Mesenchymal stem cell (in vitro differentiated cells and primary cell): ENCODE data around the gene PPP1R3E.

Experiments used
- DNase-seq: peaks from one replicate; pipeline ENCODE4 v3.0.0-alpha.2; 2013
- H2AFZ ChIP-seq: one replicate; pipeline ENCODE4 v1.6.1; 2013; ENCODE audit warnings: low read depth, mild to moderate bottlenecking, control low read depth, inconsistent platforms, low read length, moderate library complexity
- H2AK5ac ChIP-seq: 2 replicates; pipeline ENCODE4 v1.6.1; 2013; ENCODE audit warnings: low read length, moderate library complexity, mild to moderate bottlenecking, inconsistent platforms; ENCODE audit not compliant: severe bottlenecking
- H2BK120ac ChIP-seq: one replicate; pipeline ENCODE4 v1.6.1; 2013; ENCODE audit warnings: low read depth, mild to moderate bottlenecking, inconsistent platforms, low read length, moderate library complexity
- H2BK12ac ChIP-seq, 2 experiments: one replicate each; pipeline ENCODE4 v1.6.1; 2013; ENCODE audit warnings: inconsistent platforms in 2 of 2, low read length in 2 of 2, mild to moderate bottlenecking in 2 of 2, moderate library complexity in 2 of 2, control low read depth in 1 of 2
- H2BK15ac ChIP-seq: one replicate; pipeline ENCODE4 v1.6.1; 2013; ENCODE audit warnings: mild to moderate bottlenecking, low read depth, inconsistent platforms; ENCODE audit not compliant: poor library complexity, severe bottlenecking
- H2BK5ac ChIP-seq: 2 replicates; pipeline ENCODE4 v1.6.1; 2013; ENCODE audit warnings: low read depth, mild to moderate bottlenecking, low read length, control low read depth, inconsistent platforms; ENCODE audit not compliant: poor library complexity, severe bottlenecking
- H3K14ac ChIP-seq, 2 experiments: one replicate each; pipeline ENCODE4 v1.6.1; 2013; ENCODE audit warnings: inconsistent platforms in 2 of 2, low read length in 2 of 2, control low read depth in 1 of 2, mild to moderate bottlenecking in 1 of 2, moderate library complexity in 1 of 2
- H3K18ac ChIP-seq, 2 experiments: one replicate each; pipeline ENCODE4 v1.6.1; 2013; ENCODE audit warnings: inconsistent platforms in 2 of 2, low read length in 2 of 2, control low read depth in 1 of 2, low read depth in 1 of 2, mild to moderate bottlenecking in 1 of 2
- H3K23ac ChIP-seq, 2 experiments: one replicate each; pipeline ENCODE4 v1.6.1; 2013; ENCODE audit warnings: inconsistent platforms in 2 of 2, low read length in 2 of 2, mild to moderate bottlenecking in 2 of 2, moderate library complexity in 2 of 2, control low read depth in 1 of 2
- H3K27ac ChIP-seq: 2 replicates; pipeline ENCODE4 v1.5.1; 2013; ENCODE audit warnings: mild to moderate bottlenecking, moderate library complexity, low read length, control low read depth, inconsistent platforms; ENCODE audit not compliant: poor library complexity, severe bottlenecking
- H3K27me3 ChIP-seq, 2 experiments: 2 replicates each; pipeline versions ENCODE4 v1.6.1 to v1.7.0; 2013; ENCODE audit warnings: low read length in 2 of 2, mild to moderate bottlenecking in 2 of 2, moderate library complexity in 2 of 2, control low read depth in 1 of 2, inconsistent platforms in 1 of 2; ENCODE audit not compliant: control insufficient read depth in 1 of 2, insufficient read depth in 1 of 2
- H3K36me3 ChIP-seq, 2 experiments: 2 replicates each; pipeline versions ENCODE4 v1.6.1 to v1.7.0; 2013; ENCODE audit warnings: low read length in 2 of 2, control low read depth in 1 of 2, inconsistent platforms in 1 of 2, low read depth in 1 of 2, mild to moderate bottlenecking in 1 of 2; ENCODE audit not compliant: insufficient read depth in 2 of 2, control insufficient read depth in 1 of 2
- H3K4ac ChIP-seq, 2 experiments: one replicate each; pipeline ENCODE4 v1.6.1; 2013; ENCODE audit warnings: inconsistent platforms in 2 of 2, low read length in 2 of 2, mild to moderate bottlenecking in 2 of 2, moderate library complexity in 2 of 2, control low read depth in 1 of 2, low read depth in 1 of 2
- H3K4me1 ChIP-seq: 2 replicates; pipeline ENCODE4 v1.6.1; 2013; ENCODE audit warnings: low read depth, low read length, control low read depth; ENCODE audit not compliant: control insufficient read depth, insufficient read depth
- H3K4me2 ChIP-seq: 2 replicates; pipeline ENCODE4 v1.6.1; 2013; ENCODE audit warnings: low read length, mild to moderate bottlenecking, inconsistent platforms; ENCODE audit not compliant: poor library complexity, severe bottlenecking
- H3K4me3 ChIP-seq, 2 experiments: 2 replicates each; pipeline versions ENCODE4 v1.5.1 to v1.7.0; 2013; ENCODE audit warnings: low read length in 2 of 2, mild to moderate bottlenecking in 2 of 2, control low read depth in 1 of 2, low read depth in 1 of 2; ENCODE audit not compliant: insufficient read depth in 1 of 2
- H3K79me1 ChIP-seq: replicated peaks from 2 replicates; pipeline ENCODE4 v1.6.1; 2013; ENCODE audit warnings: mild to moderate bottlenecking, control low read depth, low read length, inconsistent platforms; ENCODE audit not compliant: poor library complexity, severe bottlenecking
- H3K9ac ChIP-seq: 2 replicates; pipeline ENCODE4 v1.7.0; 2013; ENCODE audit warnings: mild to moderate bottlenecking, low read length, moderate library complexity
- H3K9me3 ChIP-seq: 2 replicates; pipeline ENCODE4 v1.7.0; 2013; ENCODE audit warnings: mild to moderate bottlenecking, low read length; ENCODE audit not compliant: control insufficient read depth
- H4K8ac ChIP-seq: one replicate; pipeline ENCODE4 v1.6.1; 2013; ENCODE audit warnings: inconsistent platforms, mild to moderate bottlenecking, low read length, moderate library complexity
- H4K91ac ChIP-seq: one replicate; pipeline ENCODE4 v1.6.1; 2013; ENCODE audit warnings: mild to moderate bottlenecking, low read length, inconsistent platforms
- WGBS: methylation state at CpG from one replicate; pipeline ENCODE4 v1.1.7; 2013; ENCODE audit warnings: mixed read lengths; 5-methylcytosine and 5-hydroxymethylcytosine counted together

PPP1R3E gene

GRCh38 chr14:23348297-23348655, 45.6 kb upstream of the PPP1R3E start:
- peaks cover 0 to 32% of the 10 kb centered on the region in 2 experiments for H3K36me3 ChIP-seq
- 93% methylated on average over 5 of the region's 6 CpGs for WGBS
- H3K14ac ChIP-seq = no peak overlapping the region

GRCh38 chr14:23347406-23348296, 45.0 kb upstream of the PPP1R3E start:
- Histone ChIP-seq H3K4me1 (peaks cover 9% of the 10 kb centered on the region), H3K23ac (no peak overlapping the region), H4K91ac (no peak overlapping the region), H3K4me3 (no peak overlapping the region), H4K8ac (no peak overlapping the region), H2BK12ac (no peak overlapping the region), H2BK5ac (no peak overlapping the region), H2AK5ac (no peak overlapping the region), H3K9ac (no peak overlapping the region), H3K27ac (no peak overlapping the region), H3K4ac (no peak overlapping the region), H3K9me3 (no peaks in the 10 kb centered on the region), H3K79me1 (peaks cover 5% of the 10 kb centered on the region), H2BK15ac (no peak overlapping the region), H3K14ac (no peak overlapping the region), H3K27me3 (peaks cover 0 to 11% of the 10 kb centered on the region in 2 experiments), H3K36me3 (peaks cover 0 to 32% of the 10 kb centered on the region in 2 experiments), H3K18ac (no peak overlapping the region), H3K4me2 (no peak overlapping the region), H2BK120ac (no peak overlapping the region), H2AFZ (no peak overlapping the region)
- DNase-seq = no peak
- 98% methylated on average over 18 of the region's 19 CpGs for WGBS

More at GRCh38 chr14:23348297-23348655, 45.6 kb upstream of the PPP1R3E start:
- Histone ChIP-seq H2AK5ac (no peak overlapping the region), H2BK15ac (no peak overlapping the region), H3K27me3 (peaks cover 0 to 8% of the 10 kb centered on the region in 2 experiments), H3K4ac (no peak overlapping the region), H2BK120ac (no peak overlapping the region), H3K4me3 (no peak overlapping the region), H3K9ac (no peak overlapping the region), H4K91ac (no peak overlapping the region), H3K27ac (no peak overlapping the region), H2BK5ac (no peak overlapping the region), H3K9me3 (no peaks in the 10 kb centered on the region), H3K18ac (no peak overlapping the region), H4K8ac (no peak overlapping the region), H3K23ac (no peak overlapping the region), H2AFZ (no peak overlapping the region), H2BK12ac (no peak overlapping the region), H3K4me1 (peaks cover 9% of the 10 kb centered on the region), H3K79me1 (peaks cover 5% of the 10 kb centered on the region), H3K4me2 (no peak overlapping the region)
- no peak for DNase-seq

GRCh38 chr14:23346693-23347405, 44.2 kb upstream of the PPP1R3E start:
- Histone ChIP-seq H3K4me2 (no peak overlapping the region), H3K27ac (no peak overlapping the region), H3K9me3 (no peaks in the 10 kb centered on the region), H3K27me3 (peaks cover 3 to 9% of the 10 kb centered on the region in 2 experiments), H2AK5ac (no peak overlapping the region), H3K36me3 (peaks cover 0 to 32% of the 10 kb centered on the region in 2 experiments), H3K18ac (no peak overlapping the region), H3K23ac (no peak overlapping the region), H2BK12ac (no peak overlapping the region), H2BK5ac (no peak overlapping the region), H3K9ac (no peak overlapping the region), H3K14ac (no peak overlapping the region), H2BK15ac (no peak overlapping the region), H3K4ac (no peak overlapping the region), H3K4me3 (no peak overlapping the region), H4K8ac (no peak overlapping the region), H4K91ac (no peak overlapping the region), H2AFZ (no peak overlapping the region), H2BK120ac (no peak overlapping the region), H3K79me1 (peaks cover 1% of the 10 kb centered on the region), H3K4me1 (peaks cover 4% of the 10 kb centered on the region)
- DNase-seq = no peak
- 77% methylated on average over 27 of the region's 27 CpGs for WGBS

- Histone ChIP-seq H3K4me1 (no peaks in the 10 kb centered on the region), H3K4me2 (no peak overlapping the region), H3K27ac (no peak overlapping the region), H3K14ac (no peak overlapping the region), H3K18ac (no peak overlapping the region), H2AK5ac (no peak overlapping the region), H4K91ac (no peak overlapping the region), H3K27me3 (peaks cover 3 to 4% of the 10 kb centered on the region in 2 experiments), H4K8ac (no peak overlapping the region), H2BK120ac (no peak overlapping the region), H3K4me3 (no peak overlapping the region), H3K23ac (no peak overlapping the region), H2BK15ac (no peak overlapping the region), H3K79me1 (no peaks in the 10 kb centered on the region), H2AFZ (no peak overlapping the region), H3K9me3 (no peaks in the 10 kb centered on the region), H2BK5ac (no peak overlapping the region), H3K9ac (no peak overlapping the region), H3K36me3 (peaks cover 0 to 32% of the 10 kb centered on the region in 2 experiments), H2BK12ac (no peak overlapping the region), H3K4ac (no peak overlapping the region)
- no peak for DNase-seq
- WGBS = 75% methylated on average over 13 of the region's 13 CpGs
These were observed 43.5 kb upstream of the PPP1R3E start for GRCh38 chr14:23345987-23346692.
